ENCODE results near the gene CDKN1C.
"Not testable (repeated sequence)": the region's sequence is repeated elsewhere in the genome, so short reads cannot be mapped to it uniquely, and the experiment has no call there.

The CDKN1C gene

DNA sequence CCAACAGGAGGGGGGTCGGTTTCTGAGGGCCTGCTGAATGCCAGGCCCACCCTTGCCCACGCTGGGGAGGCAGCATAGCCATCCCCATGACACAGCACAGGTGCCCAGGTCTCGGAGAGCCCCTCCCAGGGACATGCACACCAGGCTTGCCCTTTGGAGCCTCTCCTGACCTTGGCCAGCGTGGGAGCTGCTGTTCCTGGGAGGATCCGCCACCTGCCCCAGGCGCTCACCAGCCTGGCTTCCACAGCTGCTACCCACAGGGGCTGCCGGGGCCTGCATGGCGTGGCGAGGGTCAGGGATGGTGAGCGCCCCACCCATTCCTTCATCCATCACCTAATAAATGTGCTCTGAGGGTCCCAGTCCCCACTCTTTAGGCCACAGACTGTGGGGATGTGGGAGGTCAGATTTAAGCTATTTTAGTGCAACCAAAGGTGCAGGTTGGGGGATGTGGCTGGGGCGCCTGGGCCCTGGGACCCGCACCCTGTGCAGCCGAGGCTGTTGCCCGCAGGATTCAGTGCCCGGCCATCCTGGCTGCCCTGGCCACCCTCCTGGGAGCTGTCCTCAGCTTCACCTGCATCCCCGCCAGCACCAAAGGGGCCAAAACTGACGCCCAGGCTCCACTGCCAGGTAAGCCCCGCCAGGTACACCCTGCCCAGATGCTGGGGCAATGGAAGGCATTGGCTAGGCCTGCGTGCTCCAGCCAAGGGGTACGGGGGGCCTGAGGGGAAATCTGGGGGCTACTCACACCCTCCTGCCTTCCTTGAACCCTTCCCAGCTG, 30.7 kb upstream of the CDKN1C start:
- H3K27me3 Mint-ChIP-seq, result no peaks in the 10 kb centered on the region
- H3K4me3 Mint-ChIP-seq, result no peak overlapping the region
- H3K36me3 Mint-ChIP-seq (ENCODE audit: low read depth), result no peaks in the 10 kb centered on the region
- no peak overlapping the region for H3K27ac Mint-ChIP-seq
- peaks cover 10% of the 10 kb centered on the region for H3K4me1 Mint-ChIP-seq (ENCODE audit: low read depth)
- no peaks in the 10 kb centered on the region for H3K9me3 Mint-ChIP-seq

DNA sequence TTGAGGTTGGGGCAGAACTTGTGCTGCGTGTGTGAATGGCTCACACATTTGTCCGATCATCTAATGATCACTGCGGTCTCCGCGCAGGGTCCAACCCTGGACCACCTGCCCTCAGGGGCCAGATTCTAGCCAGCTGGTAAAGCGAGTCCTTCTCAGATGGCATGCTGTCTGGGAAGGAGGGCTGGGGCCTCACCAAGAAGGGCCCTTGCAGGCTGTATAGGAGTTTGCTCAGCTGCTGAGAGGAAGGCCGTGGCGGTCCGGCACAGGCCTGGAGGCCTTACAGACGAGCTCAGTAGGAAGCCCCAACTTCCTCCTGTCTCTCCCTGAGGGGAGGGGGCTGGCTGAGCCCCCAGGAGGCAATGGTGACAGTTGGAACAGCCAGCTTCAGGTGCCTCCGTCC, 29.9 kb upstream of the CDKN1C start:
- Mint-ChIP-seq H3K36me3 (ENCODE audit: low read depth) (no peaks in the 10 kb centered on the region), H3K27ac (no peak overlapping the region), H3K4me3 (no peak overlapping the region), H3K27me3 (no peaks in the 10 kb centered on the region), H3K9me3 (no peaks in the 10 kb centered on the region), H3K4me1 (ENCODE audit: low read depth) (peaks cover 10% of the 10 kb centered on the region)

DNA sequence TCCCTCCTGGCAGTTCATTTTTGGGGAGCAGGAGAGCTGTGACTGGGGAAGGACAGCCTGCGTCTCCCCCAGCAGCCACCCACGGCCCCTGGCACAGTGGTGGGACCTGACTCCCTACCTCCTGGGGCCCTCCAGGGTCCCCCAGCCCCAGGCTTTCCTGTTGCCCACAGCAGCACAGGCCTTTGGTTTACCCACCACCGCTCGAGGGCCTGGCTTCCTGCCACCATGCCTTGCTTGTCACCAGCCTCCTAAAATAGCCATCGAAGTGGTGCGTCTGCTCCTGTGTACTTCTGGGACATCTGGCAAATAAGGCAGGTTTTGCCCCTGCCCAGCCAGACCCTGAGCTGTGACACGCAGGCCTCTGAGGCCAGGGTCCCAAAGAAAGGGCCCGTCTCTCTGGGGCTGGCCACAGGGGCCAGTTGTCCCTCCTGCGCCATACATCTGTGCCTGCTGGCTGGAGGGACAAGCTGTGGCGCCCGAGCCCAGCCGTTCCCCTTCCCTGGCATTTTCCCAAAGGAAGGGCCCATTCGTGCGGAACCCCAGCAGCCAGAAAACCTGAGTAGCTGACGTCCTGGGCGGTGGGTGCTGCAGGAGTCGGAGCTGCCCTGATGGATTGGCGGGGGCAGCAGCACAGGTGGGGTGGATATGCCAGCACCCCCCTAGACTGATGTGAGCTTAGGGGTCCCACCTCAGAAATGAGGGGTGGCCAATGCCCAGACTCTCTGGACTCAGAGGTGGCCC, 29.1 kb upstream of the CDKN1C start:
- Mint-ChIP-seq H3K4me3 (no peak overlapping the region), H3K9me3 (no peaks in the 10 kb centered on the region), H3K27ac (no peak overlapping the region), H3K36me3 (ENCODE audit: low read depth) (no peaks in the 10 kb centered on the region), H3K27me3 (no peaks in the 10 kb centered on the region), H3K4me1 (ENCODE audit: low read depth) (peaks cover 10% of the 10 kb centered on the region)

DNA sequence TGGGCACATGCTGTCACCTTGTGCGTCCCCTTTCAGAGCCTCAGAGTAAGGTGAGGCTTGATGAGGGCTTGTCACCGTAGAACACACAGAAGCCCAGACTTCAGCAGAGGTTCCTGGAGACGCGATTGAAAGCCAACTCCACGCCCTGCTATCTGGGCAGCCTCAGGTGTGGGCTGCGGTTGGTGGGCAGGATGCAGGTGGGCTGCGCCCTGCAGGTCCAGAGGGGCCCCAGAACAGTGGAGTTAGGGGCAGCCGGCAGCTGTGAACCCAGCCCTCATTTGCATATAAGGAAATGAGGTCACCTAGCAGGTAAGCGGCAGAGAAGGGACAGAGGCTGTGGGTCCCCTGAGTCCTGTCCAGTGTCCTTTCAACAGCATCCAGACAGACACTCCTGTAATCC, 28.2 kb upstream of the CDKN1C start:
- Mint-ChIP-seq H3K9me3 (no peaks in the 10 kb centered on the region), H3K4me3 (no peak overlapping the region)

DNA sequence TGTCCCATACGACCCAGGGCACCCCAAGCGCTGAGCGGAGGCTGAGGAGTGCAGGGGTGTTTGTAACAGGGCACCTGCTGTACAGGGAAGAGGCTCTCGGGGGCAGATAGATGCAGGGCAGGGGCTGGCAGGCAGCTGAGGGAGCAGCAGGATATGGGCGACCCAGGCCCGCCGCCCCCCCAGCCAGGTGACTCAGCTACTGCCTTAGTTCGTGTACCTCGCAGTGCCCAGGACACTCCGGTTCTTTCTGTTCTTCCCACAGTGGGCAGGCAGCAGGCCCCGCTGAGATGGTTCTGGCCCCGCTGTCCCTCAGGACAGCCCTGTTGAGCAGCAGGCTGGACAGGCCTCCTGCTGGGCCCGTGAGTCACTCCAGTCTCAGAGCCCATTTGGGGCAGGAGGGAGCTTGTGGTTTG, 27.4 kb upstream of the CDKN1C start:
- H3K27ac Mint-ChIP-seq, result no peak overlapping the region
- H3K9me3 Mint-ChIP-seq, result no peaks in the 10 kb centered on the region
- H3K4me3 Mint-ChIP-seq, result no peak overlapping the region
- peaks cover 10% of the 10 kb centered on the region for H3K4me1 Mint-ChIP-seq (ENCODE audit: low read depth)
- no peaks in the 10 kb centered on the region for H3K36me3 Mint-ChIP-seq (ENCODE audit: low read depth)
- no peaks in the 10 kb centered on the region for H3K27me3 Mint-ChIP-seq

More for the DNA sequence above, 28.2 kb upstream of the CDKN1C start:
- peaks cover 10% of the 10 kb centered on the region for H3K4me1 Mint-ChIP-seq (ENCODE audit: low read depth)
- H3K27me3 Mint-ChIP-seq, result no peaks in the 10 kb centered on the region
- H3K36me3 Mint-ChIP-seq (ENCODE audit: low read depth), result no peaks in the 10 kb centered on the region
- no peak overlapping the region for H3K27ac Mint-ChIP-seq

DNA sequence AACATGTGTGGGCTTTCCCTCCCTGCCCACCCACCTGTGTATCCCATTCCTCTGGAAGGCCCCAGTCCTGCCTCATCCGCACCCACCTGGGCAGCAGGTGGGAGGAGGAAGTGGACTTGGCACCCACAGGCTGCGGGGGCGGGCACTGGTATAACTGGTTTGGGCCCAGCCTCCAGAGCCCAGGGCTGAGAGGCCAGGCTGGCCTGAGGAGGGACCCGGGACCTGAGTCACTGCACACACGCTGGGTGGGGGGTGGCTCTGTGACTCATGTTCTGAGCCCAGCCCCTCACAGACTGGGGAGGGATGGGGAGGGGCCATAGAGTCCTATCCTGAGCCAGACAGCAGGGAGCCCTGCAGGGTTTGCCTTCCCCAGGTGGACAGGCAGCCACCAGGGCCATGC, 26.9 kb upstream of the CDKN1C start:
- peaks cover 10% of the 10 kb centered on the region for H3K4me1 Mint-ChIP-seq (ENCODE audit: low read depth)
- no peak overlapping the region for H3K4me3 Mint-ChIP-seq
- no peaks in the 10 kb centered on the region for H3K36me3 Mint-ChIP-seq (ENCODE audit: low read depth)
- no peak overlapping the region for H3K27ac Mint-ChIP-seq
- no peaks in the 10 kb centered on the region for H3K9me3 Mint-ChIP-seq
- H3K27me3 Mint-ChIP-seq, result no peaks in the 10 kb centered on the region

DNA sequence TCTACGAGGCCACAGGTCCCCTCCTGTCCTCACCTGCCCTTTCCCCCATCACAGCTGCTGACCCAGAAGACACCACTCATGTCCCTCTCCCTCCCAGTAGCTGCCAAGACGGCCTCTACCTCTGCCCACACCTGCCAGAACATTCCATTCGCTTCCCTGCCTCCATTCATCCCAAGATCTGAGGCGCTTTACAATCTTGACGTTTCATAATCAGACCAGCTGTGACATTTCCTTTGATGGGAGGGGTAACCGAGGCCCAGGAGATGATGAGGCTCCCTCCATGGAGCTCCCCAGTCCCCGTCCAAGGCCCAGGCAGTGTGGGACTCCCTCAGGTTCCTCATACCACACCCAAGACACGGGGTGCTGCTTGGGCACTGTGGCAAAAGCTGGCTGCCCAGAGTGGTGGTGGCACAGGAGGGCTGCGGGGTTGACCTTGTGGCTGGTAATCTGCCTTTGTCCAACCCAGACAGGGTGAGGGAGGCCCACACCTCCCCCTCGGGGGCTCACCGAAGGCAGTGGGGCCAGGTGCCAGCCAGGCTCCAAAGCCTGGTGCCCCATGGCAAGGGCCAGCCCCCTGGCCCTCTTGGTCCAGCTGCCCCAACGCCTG, 26.3 kb upstream of the CDKN1C start:
- Mint-ChIP-seq H3K9me3 (no peaks in the 10 kb centered on the region), H3K27me3 (no peaks in the 10 kb centered on the region), H3K27ac (no peak overlapping the region), H3K4me1 (ENCODE audit: low read depth) (peaks cover 10% of the 10 kb centered on the region), H3K4me3 (no peak overlapping the region), H3K36me3 (ENCODE audit: low read depth) (no peaks in the 10 kb centered on the region)

DNA sequence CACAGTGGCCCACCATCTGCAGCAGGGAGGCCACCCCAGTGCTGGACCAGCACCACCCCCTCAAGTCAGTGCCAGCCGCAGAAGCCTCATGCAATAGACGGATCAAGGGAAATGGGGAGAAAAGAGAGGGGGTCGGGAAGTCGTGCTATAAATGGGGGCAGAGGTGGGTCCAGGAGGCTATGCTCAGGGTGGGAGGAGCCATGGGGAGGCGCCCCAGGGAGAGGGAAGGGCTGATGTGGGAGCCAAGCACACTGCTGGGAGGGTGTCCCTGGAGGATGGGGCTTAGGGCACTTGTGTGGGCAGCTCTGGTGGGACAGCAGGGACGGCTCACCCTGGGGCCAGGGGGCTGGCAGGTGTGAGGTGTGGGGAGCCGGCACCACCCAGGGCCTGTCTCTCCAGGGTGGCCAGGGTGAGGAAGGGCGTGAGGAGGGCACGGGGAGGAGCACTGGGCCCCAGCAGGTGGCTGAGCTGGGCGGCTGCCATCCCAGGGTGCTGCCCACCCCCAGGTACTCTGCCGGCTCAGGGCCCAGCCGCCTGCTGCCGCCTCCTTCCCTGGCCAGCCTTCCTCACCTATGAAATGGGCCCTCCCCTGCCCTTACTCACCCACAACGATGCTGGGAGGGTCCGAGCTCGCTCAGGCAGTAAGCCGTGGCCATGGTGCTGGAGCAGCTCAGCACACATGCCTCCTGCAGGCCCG, 25.7 kb upstream of the CDKN1C start:
- no peaks in the 10 kb centered on the region for H3K9me3 Mint-ChIP-seq
- H3K27me3 Mint-ChIP-seq, result no peaks in the 10 kb centered on the region
- peaks cover 10% of the 10 kb centered on the region for H3K4me1 Mint-ChIP-seq (ENCODE audit: low read depth)
- no peak overlapping the region for H3K4me3 Mint-ChIP-seq
- H3K36me3 Mint-ChIP-seq (ENCODE audit: low read depth), result no peaks in the 10 kb centered on the region
- no peak overlapping the region for H3K27ac Mint-ChIP-seq

DNA sequence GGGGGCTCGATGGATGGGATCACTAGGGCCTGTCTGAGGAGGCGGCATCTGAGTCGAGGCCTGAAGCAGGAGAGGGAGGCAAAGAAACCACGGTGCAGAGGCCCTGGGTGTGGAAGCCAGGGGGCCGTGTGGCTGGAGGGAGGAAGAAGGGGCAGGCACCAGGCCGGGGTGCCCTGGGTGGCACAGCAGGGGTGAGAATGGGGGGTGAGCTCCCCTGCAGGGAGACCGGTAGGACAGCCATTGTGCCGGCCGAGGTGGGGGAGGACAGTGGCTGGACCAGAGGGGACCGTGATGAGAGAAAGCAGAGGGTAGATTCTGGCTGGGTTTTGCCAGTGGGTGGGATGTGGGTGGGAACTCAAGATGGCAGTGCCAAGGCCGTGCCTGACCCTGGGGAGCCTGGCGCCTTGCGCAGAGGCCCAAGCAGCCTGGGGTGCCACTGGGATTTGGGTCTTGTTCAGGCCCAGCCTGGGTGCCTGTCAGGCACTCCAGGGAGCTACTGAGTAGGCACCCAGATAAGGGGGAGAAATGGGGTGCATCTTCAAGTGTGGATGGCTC, 24.9 kb upstream of the CDKN1C start:
- Mint-ChIP-seq H3K9me3 (peaks cover 3% of the 10 kb centered on the region), H3K36me3 (ENCODE audit: low read depth) (peaks cover 4% of the 10 kb centered on the region), H3K27ac (no peak overlapping the region), H3K27me3 (no peaks in the 10 kb centered on the region), H3K4me1 (ENCODE audit: low read depth) (peaks cover 10% of the 10 kb centered on the region), H3K4me3 (no peak overlapping the region)

DNA sequence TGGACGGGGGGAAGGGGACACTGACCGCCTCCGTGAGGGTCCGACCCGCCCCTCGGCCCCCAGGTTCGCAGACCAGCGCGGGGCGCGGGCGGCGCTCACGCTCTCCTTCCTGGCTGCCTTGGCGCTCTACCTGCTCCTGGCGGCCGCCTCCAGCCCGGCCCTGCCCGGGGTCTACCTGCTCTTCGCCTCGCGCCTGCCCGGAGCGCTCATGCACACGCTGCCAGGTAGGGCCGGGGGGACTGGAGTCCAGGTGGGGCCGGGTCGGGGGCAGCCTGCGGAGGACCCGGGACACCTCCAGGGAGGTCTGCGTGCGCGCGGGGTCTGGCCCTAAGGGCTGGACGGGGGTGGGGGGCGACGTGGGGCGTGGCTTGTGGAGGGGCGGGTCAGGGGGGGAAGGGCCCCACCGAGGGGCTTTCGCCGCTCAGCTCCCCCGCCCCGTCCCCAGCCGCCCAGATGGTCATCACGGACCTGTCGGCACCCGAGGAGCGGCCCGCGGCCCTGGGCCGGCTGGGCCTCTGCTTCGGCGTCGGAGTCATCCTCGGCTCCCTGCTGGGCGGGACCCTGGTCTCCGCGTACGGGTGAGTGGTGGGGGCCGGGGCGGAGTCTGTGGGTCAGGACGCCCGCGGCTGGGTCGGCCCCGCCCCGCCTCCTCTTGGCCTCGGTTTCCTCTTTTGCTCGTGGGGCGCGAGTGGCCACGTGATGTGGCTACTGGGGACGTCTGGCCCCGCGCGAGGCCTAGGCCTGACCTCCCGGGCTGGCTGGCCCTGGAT, 23.7 kb upstream of the CDKN1C start:
- H3K9me3 Mint-ChIP-seq, result peaks cover 4% of the 10 kb centered on the region
- peaks cover 10% of the 10 kb centered on the region for H3K4me1 Mint-ChIP-seq (ENCODE audit: low read depth)
- H3K36me3 Mint-ChIP-seq (ENCODE audit: low read depth), result peaks cover 5% of the 10 kb centered on the region
- no peak overlapping the region for H3K4me3 Mint-ChIP-seq
- H3K27ac Mint-ChIP-seq, result no peak overlapping the region
- no peaks in the 10 kb centered on the region for H3K27me3 Mint-ChIP-seq

DNA sequence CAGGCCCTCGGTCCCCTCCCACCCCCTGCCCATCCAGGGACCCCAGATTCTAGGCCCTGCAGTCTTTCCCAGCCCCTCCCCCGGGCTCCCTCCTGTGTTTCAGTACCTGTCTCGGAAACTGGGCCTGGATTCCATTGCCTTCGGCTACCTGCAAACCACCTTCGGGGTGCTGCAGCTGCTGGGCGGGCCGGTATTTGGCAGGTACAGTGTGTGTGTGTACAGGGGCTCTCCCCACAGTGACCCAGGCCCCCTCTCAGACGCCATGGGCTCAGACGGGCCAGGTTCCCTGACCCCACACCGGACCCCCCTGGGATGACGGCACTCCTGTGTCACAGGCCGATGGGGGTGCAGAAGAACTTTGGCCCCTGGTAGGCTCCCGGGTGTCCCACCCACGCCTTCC, 22.6 kb upstream of the CDKN1C start:
- H3K27me3 Mint-ChIP-seq, result no peaks in the 10 kb centered on the region
- no peak overlapping the region for H3K27ac Mint-ChIP-seq
- peaks cover 5% of the 10 kb centered on the region for H3K36me3 Mint-ChIP-seq (ENCODE audit: low read depth)
- no peak overlapping the region for H3K4me3 Mint-ChIP-seq
- H3K9me3 Mint-ChIP-seq, result peaks cover 4% of the 10 kb centered on the region
- peaks cover 7% of the 10 kb centered on the region for H3K4me1 Mint-ChIP-seq (ENCODE audit: low read depth)

DNA sequence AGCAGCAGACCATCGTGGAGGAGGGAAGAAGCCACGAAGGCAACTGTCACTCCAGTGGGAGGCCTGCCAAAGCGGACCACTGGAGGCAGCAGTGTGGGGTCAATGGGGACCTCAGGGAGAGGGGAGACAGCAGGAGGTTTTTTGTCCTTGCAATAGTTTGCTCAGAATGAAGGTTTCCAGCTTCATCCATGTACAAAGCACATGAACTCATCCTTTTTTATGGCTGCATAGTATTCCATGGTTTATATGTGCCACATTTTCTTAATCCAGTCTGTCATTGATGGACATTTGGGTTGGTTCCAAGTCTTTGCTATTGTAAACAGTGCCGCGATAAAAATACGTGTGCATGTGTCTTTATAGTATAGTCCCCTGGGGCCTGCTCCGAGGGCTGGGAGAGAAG, 19.7 kb upstream of the CDKN1C start:
- H3K27ac Mint-ChIP-seq; H3K4me1 Mint-ChIP-seq (ENCODE audit: low read depth); H3K4me3 Mint-ChIP-seq; H3K36me3 Mint-ChIP-seq (ENCODE audit: low read depth); H3K27me3 Mint-ChIP-seq; H3K9me3 Mint-ChIP-seq: not testable (repeated sequence)

DNA sequence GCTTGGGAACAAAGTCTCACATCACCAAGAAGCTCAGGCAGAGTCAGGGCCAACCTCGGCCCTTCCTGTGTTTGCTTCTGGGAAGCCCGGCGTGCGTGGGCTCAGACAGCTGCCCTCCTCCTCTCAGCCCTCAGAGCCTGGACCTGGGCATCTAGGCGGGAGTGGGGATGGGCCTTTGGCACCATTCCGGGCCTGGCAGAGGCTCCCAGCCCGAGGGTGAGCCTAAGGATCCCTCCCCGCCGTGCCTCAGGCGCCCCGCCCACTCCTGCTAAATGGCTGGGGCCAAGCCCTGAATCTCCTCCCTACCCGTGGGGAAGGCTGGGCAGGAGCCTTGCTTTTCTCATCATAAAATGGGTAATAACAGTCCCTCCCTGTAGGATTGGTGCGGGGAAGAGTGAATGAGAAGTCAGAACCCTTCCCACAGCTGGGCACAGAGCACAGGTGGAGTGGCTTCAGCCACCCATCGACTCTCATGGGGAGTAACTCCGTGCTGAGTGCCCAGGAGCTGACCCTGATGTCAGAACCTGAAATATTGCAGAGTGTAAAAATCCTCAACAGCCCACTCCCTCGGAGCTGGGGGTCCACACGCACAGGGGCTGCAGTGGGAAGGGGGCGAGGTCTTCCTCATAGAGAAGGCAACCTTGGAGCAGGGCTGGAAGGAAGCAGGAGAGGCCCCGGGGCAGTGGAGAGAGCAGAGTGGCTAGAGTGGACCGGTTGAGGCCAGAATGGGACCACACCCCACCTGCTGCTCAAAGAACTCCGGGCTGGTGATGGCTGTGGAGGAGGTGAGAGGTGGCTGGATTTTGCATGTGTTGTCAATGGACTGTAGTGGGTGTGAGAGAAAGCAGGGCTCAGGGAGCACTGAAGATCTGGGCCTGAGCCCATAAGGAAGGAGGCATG, 18.8 kb upstream of the CDKN1C start:
- peaks cover 18% of the 10 kb centered on the region for H3K4me1 Mint-ChIP-seq (ENCODE audit: low read depth)

More for the DNA sequence above, 18.8 kb upstream of the CDKN1C start:
- Mint-ChIP-seq H3K27me3 (no peaks in the 10 kb centered on the region), H3K27ac (no peak overlapping the region), H3K4me3 (no peak overlapping the region), H3K9me3 (peaks cover 4% of the 10 kb centered on the region), H3K36me3 (ENCODE audit: low read depth) (peaks cover 5% of the 10 kb centered on the region)
